Testis (tissue), 3 donors: Measurements from ENCODE around the gene RAB42. TPM values are rescaled to one million over a fixed set of nuclear protein-coding genes. Genes with fewer than 3 reads are reported as not detected.
"Not testable (repeated sequence)": the region's sequence is repeated elsewhere in the genome, so short reads cannot be mapped to it uniquely, and the experiment has no call there.

Experiments used
- DNase-seq: peaks from one replicate; pipeline ENCODE4 v3.0.0-alpha.2; 2019
- H3K27ac ChIP-seq, 2 donors: fragments of 200-600 bp; sonication (generic); one replicate each; pipeline ENCODE4 v1.5.1; 2019
- H3K27me3 ChIP-seq: fragments of 200-600 bp; sonication (generic); one replicate; pipeline ENCODE4 v1.5.1; 2019
- H3K36me3 ChIP-seq: fragments of 200-600 bp; sonication (generic); one replicate; pipeline ENCODE4 v1.5.1; 2017; ENCODE audit warnings: low read depth; ENCODE audit errors: missing control alignments
- H3K4me1 ChIP-seq: fragments of 200-600 bp; sonication (generic); one replicate; pipeline ENCODE4 v1.5.1; 2019
- H3K4me3 ChIP-seq, 2 donors: fragments of 200-600 bp; sonication (generic); one replicate each; pipeline ENCODE4 v1.5.1; 2017 to 2019
- H3K9me3 ChIP-seq: fragments of 200-600 bp; sonication (generic); one replicate; pipeline ENCODE4 v1.5.1; 2017
- CTCF ChIP-seq, 3 experiments: fragments of 450-650 bp in 2 of 3; fragments of 200-600 bp in 1 of 3; sonication (generic) in 1 of 3; IDR thresholded peaks; one replicate each; pipeline ENCODE4 v1.5.1; 2016 to 2019; ENCODE audit warnings: antibody characterized with exemption in 3 of 3, mild to moderate bottlenecking in 2 of 3, moderate library complexity in 1 of 3
- POLR2A ChIP-seq: fragments of 450-650 bp; IDR thresholded peaks from one replicate; pipeline ENCODE4 v1.6.1; 2017; ENCODE audit warnings: antibody characterized with exemption, mild to moderate bottlenecking, moderate library complexity
- WGBS, 2 donors: methylation state at CpG; one replicate each; pipeline ENCODE4 v1.1.5; 2018; 5-methylcytosine and 5-hydroxymethylcytosine counted together
- intact Hi-C: fragments of 100-400 bp; cut with DNase I; formaldehyde crosslinking; loops from one replicate; pipeline ENCODE4 v1.15.1; 2023; ENCODE audit warnings: low total_unique reads
- polyA plus RNA-seq: library from polyadenylated mRNA; stranded (reverse); fragments of 350-450 nt; fragmentation: Illumina TruSeq; extraction: RNeasy Lipid Tissue Mini Kit (QIAGEN cat#74804); gene quantifications from one replicate; pipeline ENCODE4 v1.2.3, GENCODE V29; 2014; ENCODE audit warnings: low read depth, low replicate concordance; ENCODE audit not compliant: insufficient read depth
- total RNA-seq, 2 donors: library from RNA; depleted of rRNA; stranded (reverse); fragments of >200 nt; gene quantifications; one replicate each; pipeline ENCODE4 v1.2.3, GENCODE V29; 2016

RAB42 gene
- total and polyA plus RNA-seq, 3 donors from 2014 or later, result 1.8 to 5.4 (median 4.6) TPM

GRCh38 chr1:28565726-28566125 lies 26.3 kb upstream of the RAB42 start:
- WGBS, 2 donors, result 98% methylated on average over 6 of the region's 6 CpGs
- Histone ChIP-seq H3K9me3 (no peaks in the 10 kb centered on the region), H3K4me3 (no peak overlapping the region), H3K36me3 (no peaks in the 10 kb centered on the region), H3K27ac (no peak overlapping the region), H3K4me1 (no peaks in the 10 kb centered on the region), H3K27me3 (no peaks in the 10 kb centered on the region)
- no peak for TF ChIP-seq CTCF (IDR thresholded peaks at IDR 0.05)
- TF ChIP-seq POLR2A, result no peak
- intact Hi-C loops, result no loop called here
- no peak for DNase-seq

- no peak overlapping the region for H3K4me3 ChIP-seq
- H3K4me1 ChIP-seq, result no peaks in the 10 kb centered on the region
- no peaks in the 10 kb centered on the region for H3K27me3 ChIP-seq
- TF ChIP-seq CTCF (IDR thresholded peaks at IDR 0.05) (no peak), POLR2A (no peak)
- DNase-seq, result no peak
- no peak overlapping the region for H3K27ac ChIP-seq
- intact Hi-C loops, result no loop called here
- 81 to 87% methylated on average over 2 of the region's 2 CpGs for WGBS, 2 donors
- no peaks in the 10 kb centered on the region for H3K36me3 ChIP-seq
- H3K9me3 ChIP-seq, result no peaks in the 10 kb centered on the region
These were observed 25.1 kb upstream of the RAB42 start for GRCh38 chr1:28566931-28567330.

- intact Hi-C loops, result no loop called here
- TF ChIP-seq POLR2A, result no peak
- H3K36me3 ChIP-seq, result no peaks in the 10 kb centered on the region
These were observed 20.2 kb upstream of the RAB42 start for GRCh38 chr1:28571911-28572310.

GRCh38 chr1:28572891-28573290 lies 19.2 kb upstream of the RAB42 start:
- 89 to 92% methylated on average over 12 of the region's 12 CpGs for WGBS, 2 donors
- H3K27me3 ChIP-seq, H3K9me3 ChIP-seq, DNase-seq, H3K4me1 ChIP-seq, H3K4me3 ChIP-seq, intact Hi-C loops, H3K27ac ChIP-seq, H3K36me3 ChIP-seq: not testable (repeated sequence)

More at GRCh38 chr1:28571911-28572310, 20.2 kb upstream of the RAB42 start:
- Histone ChIP-seq H3K27ac (no peak overlapping the region), H3K4me1 (no peaks in the 10 kb centered on the region), H3K27me3 (no peaks in the 10 kb centered on the region), H3K4me3 (no peak overlapping the region), H3K9me3 (no peaks in the 10 kb centered on the region)
- WGBS, 2 donors, result 85 to 94% methylated on average over 4 of the region's 4 CpGs
- no peak for DNase-seq

- DNase-seq, result no peak
- Histone ChIP-seq H3K9me3 (no peaks in the 10 kb centered on the region), H3K27ac (no peak overlapping the region), H3K36me3 (no peaks in the 10 kb centered on the region), H3K27me3 (no peaks in the 10 kb centered on the region), H3K4me1 (no peaks in the 10 kb centered on the region), H3K4me3 (no peak overlapping the region)
- WGBS, 2 donors, result 94 to 99% methylated on average over 11 of the region's 11 CpGs
- intact Hi-C loops, result no loop called here
- TF ChIP-seq POLR2A (no peak), CTCF (IDR thresholded peaks at IDR 0.05) (no peak)
These were observed 18.5 kb upstream of the RAB42 start for GRCh38 chr1:28573564-28573963.

- DNase-seq, result no peak
- Histone ChIP-seq H3K27me3 (no peaks in the 10 kb centered on the region), H3K4me3 (no peak overlapping the region), H3K9me3 (no peaks in the 10 kb centered on the region), H3K27ac (no peak overlapping the region), H3K36me3 (no peaks in the 10 kb centered on the region), H3K4me1 (peaks cover 14% of the 10 kb centered on the region)
- TF ChIP-seq POLR2A (no peak), CTCF (IDR thresholded peaks at IDR 0.05) (no peak)
- 88 to 89% methylated on average over 1 of the region's 1 CpG for WGBS, 2 donors
- intact Hi-C loops, result no loop called here
These were observed 14.9 kb upstream of the RAB42 start for GRCh38 chr1:28577052-28577678.
